Naive B cell (primary cell): Measurements from ENCODE around the gene EP400. TPM values are rescaled to one million over a fixed set of nuclear protein-coding genes. Genes with fewer than 3 reads are reported as not detected.
"Not testable (repeated sequence)": the region's sequence is repeated elsewhere in the genome, so short reads cannot be mapped to it uniquely, and the experiment has no call there.

Experiments used
- ATAC-seq, 2 donors: fragments of 150-1000 bp; cut with Tn5 transposase; 2 replicates each; pipeline ENCODE4 v1.10.0; 2021; ENCODE audit warnings: low read depth in 2 of 2, mild to moderate bottlenecking in 2 of 2, moderate library complexity in 2 of 2
- DNase-seq: peaks from one replicate; pipeline ENCODE4 v3.0.0; 2022
- H3K27ac Mint-ChIP-seq, 6 donors: one replicate each; pipeline ENCODE4 v1.8.0; 2020 to 2022; ENCODE audit warnings: mild to moderate bottlenecking in 6 of 6, mixed read lengths in 6 of 6, moderate library complexity in 5 of 6, inconsistent platforms in 2 of 6
- H3K27me3 Mint-ChIP-seq, 3 donors: one replicate each; pipeline ENCODE4 v1.8.0; 2021 to 2022; ENCODE audit warnings: mixed read lengths in 3 of 3, mild to moderate bottlenecking in 1 of 3
- H3K36me3 Mint-ChIP-seq, 2 donors: one replicate each; pipeline ENCODE4 v1.8.0; 2020 to 2022; ENCODE audit warnings: mixed read lengths in 2 of 2, inconsistent platforms in 1 of 2, mild to moderate bottlenecking in 1 of 2
- H3K4me1 Mint-ChIP-seq, 3 donors: one replicate each; pipeline ENCODE4 v1.8.0; 2020 to 2022; ENCODE audit warnings: mixed read lengths in 3 of 3, inconsistent platforms in 1 of 3, mild to moderate bottlenecking in 1 of 3, moderate library complexity in 1 of 3
- H3K4me3 Mint-ChIP-seq, 8 donors: one replicate each; pipeline ENCODE4 v1.8.0; 2020 to 2022; ENCODE audit warnings: mild to moderate bottlenecking in 8 of 8, mixed read lengths in 8 of 8, moderate library complexity in 8 of 8, inconsistent platforms in 2 of 8
- H3K9me3 Mint-ChIP-seq, 7 donors: one replicate each; pipeline ENCODE4 v1.8.0; 2020 to 2022; ENCODE audit warnings: mixed read lengths in 7 of 7, mild to moderate bottlenecking in 5 of 7, inconsistent platforms in 2 of 7, moderate library complexity in 1 of 7
- polyA plus RNA-seq, 6 donors: library from polyadenylated mRNA; unstranded; fragments of 300-500 nt; fragmentation: Illumina TruSeq; gene quantifications; one replicate each; pipeline ENCODE4 v1.2.3, GENCODE V29; 2021; ENCODE audit warnings: low read depth in 6 of 6

EP400 gene
- polyA plus RNA-seq, 6 donors from 2014 or later: 5.8 to 11.7 (median 6.4) TPM

DNA sequence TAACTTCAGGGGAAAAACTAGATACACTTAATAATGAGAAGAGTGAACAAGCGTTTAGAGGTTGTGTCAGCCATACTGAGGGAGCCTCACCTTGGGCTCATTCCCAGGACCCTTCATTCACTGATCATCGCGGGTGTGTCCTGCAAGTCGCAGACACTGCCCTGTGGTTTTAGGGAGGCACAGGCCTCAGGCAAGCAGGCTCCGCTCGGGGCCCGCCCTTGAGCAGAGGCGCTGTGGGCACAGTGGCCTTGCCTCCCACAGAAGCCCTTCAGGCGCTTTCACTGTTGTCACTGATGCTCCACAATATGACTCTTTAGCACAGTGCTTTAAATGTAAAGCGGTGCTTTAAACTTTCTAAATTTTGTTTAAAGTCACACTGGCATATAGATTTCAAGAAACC is 127.0 kb downstream of the EP400 start:
- Mint-ChIP-seq H3K4me1 (peaks cover 28 to 34% (median 33%) of the 10 kb centered on the region in 3 donors), H3K27me3 (no peaks in the 10 kb centered on the region), H3K9me3 (no peaks in the 10 kb centered on the region), H3K36me3 (peaks cover 8 to 10% of the 10 kb centered on the region in 2 donors), H3K4me3 (no peak overlapping the region), H3K27ac (no peak overlapping the region)
- ATAC-seq: no peak
- no peak for DNase-seq

DNA sequence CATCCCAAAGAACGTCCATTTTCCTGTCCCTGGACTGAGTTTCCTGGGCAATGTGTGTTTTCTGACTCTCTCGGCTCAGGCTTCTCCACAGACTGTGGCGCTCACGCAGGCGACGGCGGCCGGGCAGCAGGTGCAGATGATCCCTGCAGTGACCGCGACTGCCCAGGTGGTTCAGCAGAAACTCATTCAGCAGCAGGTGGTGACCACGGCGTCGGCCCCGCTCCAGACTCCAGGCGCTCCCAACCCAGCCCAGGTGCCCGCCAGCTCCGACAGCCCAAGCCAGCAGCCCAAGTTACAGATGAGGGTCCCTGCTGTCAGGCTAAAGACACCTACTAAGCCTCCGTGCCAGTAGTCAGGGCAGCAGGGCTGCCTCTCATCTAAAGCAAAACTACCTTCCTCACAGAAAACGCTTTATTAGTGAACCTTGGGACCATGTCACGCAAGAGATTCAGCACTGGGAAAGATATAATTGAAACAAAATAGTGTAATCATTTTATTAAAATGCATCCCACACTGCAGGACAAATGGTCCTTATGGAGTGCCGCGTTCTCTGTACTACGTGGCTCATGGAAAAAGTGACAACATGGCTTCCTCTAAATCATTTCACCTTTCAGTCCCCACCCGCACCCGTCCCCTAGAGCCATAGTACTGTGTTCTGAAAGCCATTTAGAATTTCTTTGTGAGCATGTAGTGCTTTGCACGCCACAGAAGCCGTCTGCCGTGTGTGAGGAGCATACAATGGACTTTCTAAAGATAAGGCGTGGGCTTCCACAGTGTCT is 127.8 kb downstream of the EP400 start:
- peaks cover 20 to 26% (median 25%) of the 10 kb centered on the region in 3 donors for H3K4me1 Mint-ChIP-seq
- no peak overlapping the region for H3K27ac Mint-ChIP-seq
- no peak for DNase-seq
- peak overlapping the region in 1 of 8 donors; percentile 24 for H3K4me3 Mint-ChIP-seq
- no peaks in the 10 kb centered on the region for H3K27me3 Mint-ChIP-seq
- H3K9me3 Mint-ChIP-seq: no peaks in the 10 kb centered on the region
- peaks cover 8 to 10% of the 10 kb centered on the region in 2 donors for H3K36me3 Mint-ChIP-seq
- no peak for ATAC-seq

DNA sequence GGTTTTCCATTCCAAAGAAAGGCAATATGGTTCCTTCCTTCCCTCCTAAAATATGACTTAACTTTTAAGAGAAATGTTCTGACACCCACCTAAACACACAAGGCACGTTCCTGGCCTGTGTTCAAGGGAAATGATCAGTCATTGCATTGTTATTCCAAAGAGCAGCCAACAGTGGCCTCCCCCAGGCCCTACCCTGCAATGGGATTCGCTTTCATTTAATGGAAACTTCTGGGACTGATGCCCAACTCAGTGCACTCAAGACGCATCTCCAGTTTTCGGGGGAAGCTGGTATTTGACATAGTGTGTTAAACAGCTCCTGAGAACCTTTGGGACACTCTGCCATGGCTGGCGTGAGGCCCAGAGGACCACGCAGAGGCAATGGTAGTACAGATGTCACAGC is 128.4 kb downstream of the EP400 start:
- ATAC-seq (no peak), DNase-seq (no peak)
- H3K36me3 Mint-ChIP-seq: peaks cover 8 to 10% of the 10 kb centered on the region in 2 donors
- H3K4me3 Mint-ChIP-seq: no peak overlapping the region
- no peaks in the 10 kb centered on the region for H3K27me3 Mint-ChIP-seq
- peaks cover 16 to 25% (median 22%) of the 10 kb centered on the region in 3 donors for H3K4me1 Mint-ChIP-seq
- H3K27ac Mint-ChIP-seq: peak overlapping the region in 1 of 6 donors; percentile 37
- H3K9me3 Mint-ChIP-seq: no peaks in the 10 kb centered on the region

DNA sequence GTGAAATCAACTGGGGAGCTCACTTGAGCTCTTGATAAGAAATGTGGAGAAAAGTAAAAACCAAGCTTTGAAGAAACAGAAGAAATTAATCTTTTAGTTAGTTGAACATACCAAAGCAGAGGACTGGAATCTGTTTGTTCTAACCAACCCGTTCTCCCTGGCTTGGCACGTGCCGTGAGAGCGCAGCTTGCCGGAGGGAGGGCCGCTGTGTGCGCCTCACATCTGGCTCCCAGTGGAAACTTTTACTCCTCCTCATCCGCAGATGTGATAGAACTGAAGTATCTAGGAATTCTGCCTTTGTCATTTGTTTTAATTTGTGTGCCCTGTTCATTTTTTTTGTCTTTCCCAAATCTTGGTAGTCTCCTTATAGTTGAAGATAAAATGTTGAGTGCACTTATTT is 129.5 kb downstream of the EP400 start:
- ATAC-seq: no peak
- no peak for DNase-seq
- no peaks in the 10 kb centered on the region for H3K27me3 Mint-ChIP-seq
- peaks cover 9 to 23% (median 18%) of the 10 kb centered on the region in 3 donors for H3K4me1 Mint-ChIP-seq
- H3K9me3 Mint-ChIP-seq: no peaks in the 10 kb centered on the region
- peak overlapping the region in 1 of 6 donors; percentile 70 for H3K27ac Mint-ChIP-seq
- no peak overlapping the region for H3K4me3 Mint-ChIP-seq
- peaks cover 6 to 8% of the 10 kb centered on the region in 2 donors for H3K36me3 Mint-ChIP-seq

- H3K4me3 Mint-ChIP-seq: peak overlapping the region in 1 of 8 donors; percentile 12
- peak overlapping the region in 2 of 6 donors; percentile 59 to 70 for H3K27ac Mint-ChIP-seq
- peaks cover 4 to 18% (median 13%) of the 10 kb centered on the region in 3 donors for H3K4me1 Mint-ChIP-seq
- no peaks in the 10 kb centered on the region for H3K27me3 Mint-ChIP-seq
- no peaks in the 10 kb centered on the region for H3K9me3 Mint-ChIP-seq
- DNase-seq: no peak
- H3K36me3 Mint-ChIP-seq: peaks cover 1 to 8% of the 10 kb centered on the region in 2 donors
- no peak for ATAC-seq
These were observed 130.0 kb downstream of the EP400 start for GRCh38 chr12:132079695-132080094.

DNA sequence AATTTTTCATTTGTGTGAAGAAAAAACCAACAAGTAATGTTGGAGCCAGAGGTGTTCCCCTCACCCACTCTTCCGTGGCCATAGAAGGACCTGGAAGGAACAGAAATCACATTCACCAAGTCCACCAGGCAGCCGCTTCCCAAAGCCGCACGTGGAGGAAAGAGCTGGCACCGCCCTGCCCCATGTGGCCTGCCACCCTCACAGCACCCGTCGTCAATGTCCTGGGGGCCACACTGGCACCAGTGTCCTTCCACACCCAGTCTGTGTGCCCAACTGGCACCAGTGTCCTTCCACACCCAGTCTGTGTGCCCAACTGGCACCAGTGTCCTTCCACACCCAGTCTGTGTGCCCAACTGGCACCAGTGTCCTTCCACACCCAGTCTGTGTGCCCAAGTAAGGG is 130.8 kb downstream of the EP400 start:
- not testable (repeated sequence) for H3K27ac Mint-ChIP-seq, H3K36me3 Mint-ChIP-seq, ATAC-seq, DNase-seq, H3K9me3 Mint-ChIP-seq, H3K27me3 Mint-ChIP-seq
- H3K4me1 Mint-ChIP-seq: peaks cover 11 to 22% (median 19%) of the 10 kb centered on the region in 3 donors
- H3K4me3 Mint-ChIP-seq: peak overlapping the region in 1 of 8 donors; percentile 53

GRCh38 chr12:132081423-132081822 is 131.7 kb downstream of the EP400 start:
- no peaks in the 10 kb centered on the region for H3K9me3 Mint-ChIP-seq
- peaks cover 15 to 26% (median 24%) of the 10 kb centered on the region in 3 donors for H3K4me1 Mint-ChIP-seq
- no peak for DNase-seq
- H3K27ac Mint-ChIP-seq: no peak overlapping the region
- no peak for ATAC-seq
- peaks cover 0 to 6% of the 10 kb centered on the region in 2 donors for H3K36me3 Mint-ChIP-seq
- no peak overlapping the region for H3K4me3 Mint-ChIP-seq
- H3K27me3 Mint-ChIP-seq: no peaks in the 10 kb centered on the region

GRCh38 chr12:132083614-132083940 is 133.8 kb downstream of the EP400 start:
- peak overlapping the region; percentile 83 to 95 (median 90) for H3K4me3 Mint-ChIP-seq
- DNase-seq: no peak
- peaks cover 17 to 36% (median 26%) of the 10 kb centered on the region in 3 donors for H3K4me1 Mint-ChIP-seq
- no peak for ATAC-seq
- peak overlapping the region in 5 of 6 donors; percentile 67 to 88 (median 85) for H3K27ac Mint-ChIP-seq
- no peaks in the 10 kb centered on the region for H3K27me3 Mint-ChIP-seq
- H3K36me3 Mint-ChIP-seq: no peaks in the 10 kb centered on the region
- no peaks in the 10 kb centered on the region for H3K9me3 Mint-ChIP-seq

DNA sequence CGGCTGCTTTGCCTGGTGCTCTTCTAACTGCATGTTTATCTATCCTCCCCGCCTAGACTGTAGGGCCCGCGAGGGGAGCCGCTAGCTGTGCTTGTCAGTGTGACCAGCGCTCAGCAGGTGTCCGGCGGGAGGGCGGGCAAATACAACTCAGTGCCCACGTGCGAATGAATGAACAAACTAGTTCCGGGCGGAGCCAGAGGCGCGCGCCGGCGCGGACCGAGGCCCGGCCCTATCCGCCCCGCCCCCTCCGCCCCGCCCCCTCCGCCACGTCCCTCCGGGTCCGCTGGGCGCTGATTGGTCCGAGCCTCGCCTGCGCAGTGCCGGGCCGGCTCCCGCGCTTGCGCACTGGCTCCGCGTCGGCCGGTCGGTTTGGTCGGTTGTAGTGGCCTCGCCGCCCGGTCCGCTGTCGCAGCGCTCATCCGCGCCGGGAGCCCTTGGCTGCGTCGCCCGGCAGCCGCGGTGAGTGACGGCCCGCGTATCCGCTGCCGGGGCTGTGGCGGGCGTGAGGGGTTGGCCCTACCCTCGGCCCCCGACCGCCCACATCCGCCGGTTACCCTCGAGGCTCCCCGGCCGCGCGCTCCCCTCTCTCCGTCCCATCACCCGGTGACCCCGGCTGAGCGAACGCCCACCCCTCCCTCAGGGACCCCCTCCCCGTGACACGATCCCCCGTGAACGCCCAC is 134.3 kb downstream of the EP400 start:
- H3K4me3 Mint-ChIP-seq: peak overlapping the region; percentile 83 to 95 (median 90)
- peaks cover 17 to 36% (median 26%) of the 10 kb centered on the region in 3 donors for H3K4me1 Mint-ChIP-seq
- no peaks in the 10 kb centered on the region for H3K9me3 Mint-ChIP-seq
- ATAC-seq (peak; percentile 90 to 93), DNase-seq (peak; percentile 86)
- peak overlapping the region in 5 of 6 donors; percentile 82 to 93 (median 87) for H3K27ac Mint-ChIP-seq
- H3K36me3 Mint-ChIP-seq: no peaks in the 10 kb centered on the region
- no peaks in the 10 kb centered on the region for H3K27me3 Mint-ChIP-seq

- no peaks in the 10 kb centered on the region for H3K36me3 Mint-ChIP-seq
These were observed 135.0 kb downstream of the EP400 start for GRCh38 chr12:132084621-132085290.

DNA sequence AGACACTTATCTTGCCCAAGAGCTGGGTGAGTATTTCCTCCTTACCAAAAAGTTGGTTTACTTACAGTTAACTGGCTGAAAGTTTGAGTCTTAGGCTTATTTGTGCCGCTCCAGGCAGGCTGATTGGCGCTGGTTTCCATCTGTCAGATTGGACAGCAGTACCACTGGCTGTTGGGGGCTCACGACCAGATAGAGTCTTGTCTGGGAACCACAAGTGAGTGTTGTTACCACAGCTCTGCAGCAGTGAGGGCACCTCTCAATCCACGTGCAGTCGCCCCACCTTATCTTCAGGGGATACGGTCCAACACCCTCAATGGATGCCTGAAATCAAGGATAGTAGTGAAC is 135.5 kb downstream of the EP400 start:
- DNase-seq (no peak), ATAC-seq (no peak)
- Mint-ChIP-seq H3K27me3 (no peaks in the 10 kb centered on the region), H3K4me3 (peak overlapping the region; percentile 83 to 95 (median 91)), H3K27ac (peak overlapping the region; percentile 18 to 95 (median 87)), H3K4me1 (peaks cover 28 to 43% (median 35%) of the 10 kb centered on the region in 3 donors), H3K36me3 (no peaks in the 10 kb centered on the region), H3K9me3 (no peaks in the 10 kb centered on the region)

More at GRCh38 chr12:132084621-132085290, 135.0 kb downstream of the EP400 start:
- DNase-seq: peak; percentile 26
- no peak for ATAC-seq
- Mint-ChIP-seq H3K27me3 (no peaks in the 10 kb centered on the region), H3K4me3 (peak overlapping the region; percentile 83 to 95 (median 91)), H3K27ac (peak overlapping the region; percentile 18 to 95 (median 87)), H3K9me3 (no peaks in the 10 kb centered on the region), H3K4me1 (peaks cover 23 to 38% (median 30%) of the 10 kb centered on the region in 3 donors)

DNA sequence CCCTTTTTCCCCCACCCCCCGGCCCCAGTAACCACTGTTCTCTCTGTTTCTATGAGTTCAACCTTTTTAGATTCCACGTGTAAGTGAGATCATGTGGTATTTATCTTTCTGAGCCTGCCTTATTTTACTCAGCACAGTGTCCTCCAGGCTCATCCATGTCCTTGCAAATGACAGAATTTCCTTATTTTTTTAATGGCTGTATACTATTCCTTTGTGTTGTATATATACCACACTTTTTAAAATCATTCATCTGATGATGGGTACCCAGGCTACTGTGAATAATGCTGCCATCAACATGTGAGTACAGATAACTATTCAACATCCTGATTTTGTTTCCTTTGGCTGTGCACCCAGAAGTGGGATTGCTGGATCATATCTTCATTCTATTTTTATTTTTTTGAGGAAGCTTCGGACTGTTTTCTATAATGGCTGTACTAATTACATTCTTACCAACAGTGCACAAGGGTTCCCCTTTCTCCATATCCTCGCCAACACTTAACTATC is 139.7 kb downstream of the EP400 start:
- no peaks in the 10 kb centered on the region for H3K36me3 Mint-ChIP-seq
- H3K27me3 Mint-ChIP-seq: no peaks in the 10 kb centered on the region
- DNase-seq: no peak
- peak overlapping the region in 1 of 8 donors; percentile 54 for H3K4me3 Mint-ChIP-seq
- no peak for ATAC-seq
- no peak overlapping the region for H3K27ac Mint-ChIP-seq
- H3K9me3 Mint-ChIP-seq: no peaks in the 10 kb centered on the region
- peaks cover 25 to 32% (median 26%) of the 10 kb centered on the region in 3 donors for H3K4me1 Mint-ChIP-seq

GRCh38 chr12:132094269-132094891 is 144.6 kb downstream of the EP400 start:
- Mint-ChIP-seq H3K36me3 (peaks cover 20 to 21% of the 10 kb centered on the region in 2 donors), H3K27me3 (no peaks in the 10 kb centered on the region), H3K4me3 (peak overlapping the region in 1 of 8 donors; percentile 49), H3K9me3 (peaks cover 0 to 7% (median 3%) of the 10 kb centered on the region in 7 donors), H3K27ac (peak overlapping the region in 2 of 6 donors; percentile 21 to 56), H3K4me1 (peaks cover 16 to 23% (median 16%) of the 10 kb centered on the region in 3 donors)
- ATAC-seq (no peak), DNase-seq (no peak)
